Stimulated activated CD8-positive, alpha-beta memory T cell treated with anti-CD3 and anti-CD28 coated beads, Interleukin-2, amount 100 ng/mL, for 48 hours (primary cell): ENCODE measurements around the gene RGS13.

Experiments used
- DNase-seq, 2 donors: peaks; one replicate each; pipeline ENCODE4 v3.0.0-alpha.2; 2020; ENCODE audit warnings: low read depth in 2 of 2

RGS13 gene, protein sequence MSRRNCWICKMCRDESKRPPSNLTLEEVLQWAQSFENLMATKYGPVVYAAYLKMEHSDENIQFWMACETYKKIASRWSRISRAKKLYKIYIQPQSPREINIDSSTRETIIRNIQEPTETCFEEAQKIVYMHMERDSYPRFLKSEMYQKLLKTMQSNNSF

DNA sequence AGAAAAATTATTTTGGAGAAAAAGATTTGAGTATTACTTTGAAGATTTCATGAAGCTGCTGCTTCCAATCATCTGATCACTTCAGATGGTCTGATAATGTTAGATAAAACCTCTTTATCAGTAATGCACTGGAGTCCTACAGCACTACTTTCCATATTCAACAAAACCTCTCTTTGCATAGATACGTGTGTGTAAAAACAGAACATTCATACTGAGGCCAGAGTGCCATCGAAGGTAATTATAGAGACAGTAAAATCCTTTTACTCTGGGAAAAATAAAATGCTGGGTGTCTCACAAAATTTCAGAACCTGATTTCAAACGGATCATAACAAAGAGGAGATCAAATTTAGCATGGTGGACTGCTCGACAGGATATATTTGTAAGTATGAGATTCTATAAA, at the start of gene RGS13:
Gene RGS13 (plus strand): TSS at position 209 of the 400 bp plus-strand sequence. CDS start 8,188 bp downstream, outside the sequence.
- no peak for DNase-seq

DNA sequence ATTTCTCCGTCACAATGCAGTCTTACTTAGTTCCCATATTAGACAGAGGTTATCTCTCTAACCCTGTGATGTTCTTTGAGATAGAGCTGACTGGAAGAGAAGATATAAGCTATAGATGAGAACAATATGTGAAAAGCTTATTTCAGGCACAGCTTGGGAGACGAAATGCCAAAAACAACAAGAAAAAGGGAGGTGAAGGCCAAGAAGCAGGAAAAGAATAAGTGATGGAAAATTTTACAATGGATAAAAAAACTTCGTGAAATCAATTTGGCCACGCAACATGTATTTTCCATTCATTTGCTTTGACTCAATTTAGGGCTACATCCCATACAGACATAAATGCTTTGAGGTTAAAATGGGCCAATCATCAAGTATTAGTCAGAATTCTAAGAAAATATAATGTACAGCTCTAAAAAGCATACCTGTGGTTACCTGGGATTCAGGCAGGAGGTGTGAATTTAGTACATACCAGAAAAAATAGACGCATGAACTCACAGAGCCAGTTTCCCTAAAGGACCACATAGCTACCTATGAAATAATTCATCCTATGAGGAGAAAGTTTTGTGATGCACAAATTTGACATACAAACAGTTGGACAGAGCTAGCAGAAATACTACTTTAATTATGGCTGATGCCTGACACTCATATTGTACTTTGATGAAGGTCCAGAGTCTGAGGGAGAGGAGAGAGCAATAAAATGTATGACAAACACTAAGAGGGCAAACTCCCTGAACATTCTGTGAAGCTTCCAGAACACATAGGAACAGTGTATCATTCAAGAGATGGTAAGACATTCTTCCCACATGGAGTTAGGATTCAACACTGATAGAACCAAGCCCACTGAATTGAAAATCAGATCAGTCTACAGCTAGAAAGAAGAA, 48.3 kb upstream of the RGS13 start:
- no peak for DNase-seq

DNA sequence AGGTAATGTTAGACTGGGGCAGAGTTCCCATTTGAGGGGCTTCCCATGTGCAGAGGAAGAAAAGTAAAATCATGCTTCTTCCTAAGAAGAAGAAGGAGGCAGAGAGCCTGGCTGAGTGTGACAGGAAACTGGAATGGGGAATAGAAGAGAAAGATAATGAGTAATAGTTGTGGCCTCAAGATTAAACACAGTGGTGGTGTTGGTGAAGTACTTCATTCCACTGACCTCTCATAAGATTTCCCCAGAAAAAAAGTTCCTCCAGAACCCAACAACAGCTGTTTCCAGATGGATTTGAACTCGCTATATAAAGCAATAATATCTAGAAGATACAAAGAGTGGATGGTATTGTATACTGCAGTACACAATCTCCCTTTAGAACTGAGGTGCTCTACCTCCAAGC, 47.4 kb upstream of the RGS13 start:
- no peak for DNase-seq

DNA sequence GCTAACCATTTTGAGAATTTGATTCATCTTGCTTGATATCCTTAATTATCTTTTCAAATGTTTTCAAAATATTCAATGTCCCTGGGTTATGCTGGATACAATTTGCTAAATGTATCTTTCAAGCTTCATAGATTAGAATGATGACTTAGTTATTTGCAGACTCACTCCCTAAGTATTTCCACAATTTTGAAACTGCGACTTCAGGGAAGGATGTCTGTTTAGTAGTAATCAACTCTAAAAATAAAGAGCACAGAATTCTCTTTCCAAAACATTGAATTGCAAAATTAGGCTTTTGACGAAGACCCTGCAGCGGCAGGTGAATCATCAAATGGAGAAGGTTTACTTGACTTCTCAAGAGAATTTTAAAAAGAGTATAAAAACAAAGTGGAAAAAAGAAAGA, 46.1 kb upstream of the RGS13 start:
- DNase-seq = no peak

DNA sequence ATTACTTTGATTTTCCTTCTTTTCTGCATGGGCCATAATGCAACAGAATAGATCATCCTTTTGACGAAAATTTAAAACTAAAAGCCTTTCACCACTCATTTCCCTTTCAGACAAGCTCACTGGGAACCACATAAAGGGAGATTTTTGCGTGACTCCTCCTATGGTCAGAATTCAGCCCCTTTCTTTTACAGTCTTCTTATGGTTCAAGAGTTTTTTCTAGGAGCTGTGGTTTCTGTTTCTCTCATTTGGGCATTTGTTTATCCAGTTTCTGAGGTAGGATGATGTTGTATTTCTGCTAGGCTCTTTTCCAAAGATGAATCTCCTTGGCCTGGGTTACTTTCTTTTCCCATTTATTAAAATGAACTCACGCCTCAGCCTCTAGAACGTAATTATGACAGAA, 43.4 kb upstream of the RGS13 start:
- DNase-seq = no peak

DNA sequence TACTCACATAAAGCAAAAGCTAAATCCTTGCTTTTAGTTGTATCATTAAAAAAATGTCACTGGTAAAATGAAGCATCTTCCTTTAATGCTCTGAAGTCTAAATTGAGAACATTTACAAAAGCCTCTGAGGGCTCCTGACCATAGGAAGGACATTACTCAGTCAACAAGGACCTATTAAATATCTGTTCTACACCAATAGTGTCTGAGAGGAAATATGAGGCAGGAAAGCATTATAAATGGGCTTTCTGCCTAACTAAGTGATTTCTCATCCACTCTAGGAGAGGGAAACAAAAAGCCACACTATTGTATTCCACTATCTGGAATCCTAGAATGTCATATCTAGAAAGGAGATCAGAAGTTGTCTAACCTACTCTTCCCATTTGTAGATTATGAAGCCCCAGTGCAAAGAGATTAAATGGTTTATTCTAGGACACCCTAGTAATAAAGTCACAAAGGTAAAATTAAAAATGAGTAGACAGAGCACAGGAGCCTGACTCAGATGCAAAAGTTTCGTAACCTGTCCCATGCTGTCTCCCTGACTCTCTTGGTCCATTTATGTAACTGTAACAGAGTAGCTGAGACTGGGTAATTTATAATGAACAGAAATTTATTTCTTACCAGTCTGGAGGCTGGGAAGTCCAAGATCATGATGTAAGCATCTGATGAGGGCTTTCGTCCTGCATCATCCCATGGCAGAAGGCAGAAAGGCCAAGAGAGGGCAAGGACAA, 42.8 kb upstream of the RGS13 start:
- no peak for DNase-seq

DNA sequence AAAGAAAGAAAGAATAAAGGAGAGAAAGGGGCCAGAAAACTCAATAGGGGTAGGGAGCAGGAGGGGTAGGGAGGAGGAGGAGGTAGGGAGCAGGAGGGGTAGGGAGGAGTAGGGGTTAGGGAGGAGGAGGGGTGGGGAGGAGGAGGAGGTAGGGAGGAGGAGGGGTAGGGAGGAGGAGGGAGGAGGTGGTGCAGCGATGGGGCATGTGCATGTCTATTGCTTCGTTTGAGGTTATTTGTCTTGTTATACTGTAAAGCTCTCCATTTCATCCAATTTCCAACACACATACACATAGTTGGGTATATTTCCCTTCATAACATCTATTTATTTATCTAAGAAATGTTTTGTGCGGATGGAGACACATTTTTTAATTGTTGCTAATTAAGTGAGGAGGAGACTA, 40.6 kb upstream of the RGS13 start:
- DNase-seq = no peak

DNA sequence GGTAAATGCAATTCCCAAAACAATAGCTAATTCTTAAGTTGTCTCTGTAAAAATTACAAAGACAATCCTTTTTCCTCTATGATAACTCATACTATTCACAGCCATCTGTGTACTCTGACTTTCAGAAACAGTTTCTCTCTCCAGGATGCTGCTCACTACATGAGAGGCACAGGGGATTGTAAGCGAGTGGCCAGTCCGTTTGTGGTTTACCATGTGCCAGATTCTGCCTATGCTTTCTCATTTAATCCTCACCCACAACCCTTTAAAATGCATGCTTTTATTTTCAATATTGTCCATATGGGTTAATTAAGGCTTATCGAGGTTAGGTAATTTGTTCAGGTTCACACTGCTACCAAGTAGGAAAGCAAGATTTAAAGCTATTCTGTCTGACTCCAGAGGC, 37.4 kb upstream of the RGS13 start:
- DNase-seq = no peak

DNA sequence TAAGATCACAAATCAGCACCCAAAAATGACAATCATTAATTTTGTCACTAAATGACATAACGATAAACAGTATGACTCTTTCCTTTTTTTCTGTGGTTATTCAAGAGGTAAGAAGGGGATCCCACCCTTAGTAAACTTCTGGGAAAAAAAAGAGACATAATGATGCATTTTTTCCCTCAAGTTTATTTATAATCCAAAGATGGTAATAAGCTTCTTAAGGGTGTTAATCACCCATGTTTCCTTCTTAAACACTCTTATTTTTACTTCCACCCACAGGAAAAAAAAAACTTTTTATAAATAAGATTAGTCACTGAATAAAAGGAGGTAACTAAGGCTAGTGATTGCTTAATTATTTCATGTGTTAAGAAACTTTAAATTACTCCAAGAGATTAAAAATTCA, 35.7 kb upstream of the RGS13 start:
- DNase-seq = no peak

DNA sequence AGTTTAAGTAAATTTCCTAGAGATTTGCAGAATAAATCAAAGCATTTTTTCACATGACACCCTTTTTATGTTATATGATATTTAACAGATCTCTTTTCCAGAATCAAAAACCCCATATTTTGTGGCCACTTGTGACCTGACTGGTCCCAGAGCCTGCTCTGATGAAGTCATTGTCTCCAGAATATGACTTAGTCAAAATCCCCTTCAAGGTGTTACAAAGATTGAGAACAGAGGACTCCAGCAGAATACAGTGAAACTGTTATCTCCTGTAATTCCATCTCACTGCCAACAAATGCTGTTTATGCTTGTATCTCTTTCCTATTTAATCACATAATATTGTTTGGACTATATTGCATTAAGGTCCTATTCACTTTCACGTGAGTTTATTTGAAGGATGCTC, 34.8 kb upstream of the RGS13 start:
- no peak for DNase-seq

DNA sequence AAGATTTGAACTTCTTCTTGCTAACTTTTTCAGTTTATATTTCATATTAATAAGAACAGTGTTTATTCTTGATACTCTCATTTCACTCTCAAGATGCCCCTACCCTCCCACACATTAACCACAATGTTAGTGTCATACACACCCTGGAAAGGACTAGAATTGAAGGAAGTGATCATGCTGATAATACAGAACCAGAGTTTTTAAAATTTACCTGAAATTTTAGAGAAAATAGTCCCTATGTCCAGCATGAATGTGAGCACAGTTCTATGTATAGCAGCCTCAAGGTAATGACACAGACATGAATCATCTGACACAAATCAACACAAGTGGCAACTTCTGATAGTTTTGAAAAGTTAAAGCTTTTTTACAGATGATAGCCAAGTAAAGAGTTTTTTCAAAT, 34.4 kb upstream of the RGS13 start:
- no peak for DNase-seq

DNA sequence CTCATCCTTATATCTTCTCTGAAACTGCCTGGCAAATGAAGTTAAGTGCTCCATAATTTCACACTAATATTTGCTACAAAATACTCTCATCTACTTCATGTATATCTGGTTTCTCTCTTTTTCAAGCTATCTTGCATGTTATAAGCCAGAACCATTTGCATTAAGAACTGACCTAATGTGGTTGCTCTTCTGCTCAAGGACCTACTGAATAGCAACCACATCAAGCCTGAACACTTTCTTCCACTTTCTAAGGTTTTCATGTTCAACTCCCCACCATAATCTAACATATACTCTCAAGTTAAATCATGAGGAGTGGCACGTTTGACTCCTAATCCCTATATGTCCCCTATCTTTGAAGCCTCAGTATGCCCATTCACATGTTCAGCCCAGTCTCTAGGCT, 33.2 kb upstream of the RGS13 start:
- no peak for DNase-seq

DNA sequence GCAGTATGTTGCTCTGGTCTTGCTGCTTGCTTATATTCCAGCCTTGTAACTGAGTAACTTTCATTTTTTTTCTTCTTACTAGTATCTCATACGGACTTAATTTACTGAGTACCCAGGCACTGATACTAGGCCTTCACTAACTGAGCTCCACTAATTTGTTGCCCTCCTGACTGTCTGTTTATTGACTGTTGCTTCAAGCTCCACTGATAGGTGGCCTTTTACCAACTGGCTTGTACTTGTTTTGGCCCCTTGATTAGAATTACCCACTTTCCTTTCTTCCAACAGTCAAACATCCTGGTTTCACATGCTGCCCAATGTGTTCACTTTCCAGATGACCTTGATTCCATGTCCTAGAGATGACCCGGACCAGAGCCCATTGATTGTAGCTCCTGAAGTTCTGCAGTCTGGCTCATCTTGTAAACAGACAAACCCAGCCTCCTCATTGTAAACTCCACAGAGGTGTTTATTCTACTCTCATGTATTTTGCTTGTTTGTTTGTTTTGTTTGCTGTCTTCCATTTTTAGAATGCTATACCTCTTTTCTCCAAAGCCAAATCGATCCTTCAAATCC, 32.6 kb upstream of the RGS13 start:
- DNase-seq = no peak

DNA sequence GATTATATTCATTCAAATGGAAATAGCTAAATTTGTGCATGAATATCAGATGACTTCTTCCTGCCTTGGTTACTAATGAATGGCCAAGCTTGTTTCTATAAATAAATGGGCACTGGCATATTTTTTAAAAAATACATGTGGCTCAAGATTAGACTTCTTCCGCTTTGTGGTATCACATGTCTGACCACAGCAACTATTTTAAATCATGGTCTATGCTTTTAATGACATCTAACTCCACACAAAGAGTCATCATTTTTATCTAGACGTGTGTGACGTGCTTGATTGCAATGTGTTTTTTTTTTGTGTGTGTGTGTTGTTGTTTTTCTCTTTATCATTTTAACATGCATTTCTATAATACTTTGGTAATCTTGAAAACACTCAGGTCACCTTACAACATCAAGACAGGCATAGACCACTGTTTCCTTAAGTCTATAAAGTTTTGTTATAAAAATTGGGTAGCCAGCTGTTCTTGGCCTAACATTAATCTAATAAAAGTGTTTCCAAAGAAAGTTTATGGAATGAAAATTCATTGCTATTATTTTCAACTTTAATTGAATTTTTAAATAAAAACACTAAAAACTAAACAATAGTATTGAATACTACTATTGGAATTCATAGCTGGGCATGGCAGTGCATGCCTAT, 30.8 kb upstream of the RGS13 start:
- DNase-seq = no peak

DNA sequence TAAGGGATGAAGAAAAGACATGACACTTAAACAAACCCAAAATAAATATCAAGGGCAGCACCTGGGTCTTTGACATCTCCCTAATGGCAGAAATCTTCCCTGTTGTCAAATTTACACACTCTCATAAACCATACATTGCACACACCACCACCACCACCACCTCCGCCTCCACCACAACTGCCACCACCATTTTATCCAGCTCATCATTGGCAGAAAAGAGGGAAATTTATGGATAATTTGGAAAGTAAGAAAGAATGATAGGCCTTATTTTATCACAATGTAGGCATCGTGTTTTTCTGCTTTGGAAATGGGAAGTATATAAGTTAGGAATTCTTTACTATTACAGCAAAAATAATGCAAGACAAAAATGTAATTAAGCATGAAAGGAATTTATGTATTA, 27.3 kb upstream of the RGS13 start:
- no peak for DNase-seq

DNA sequence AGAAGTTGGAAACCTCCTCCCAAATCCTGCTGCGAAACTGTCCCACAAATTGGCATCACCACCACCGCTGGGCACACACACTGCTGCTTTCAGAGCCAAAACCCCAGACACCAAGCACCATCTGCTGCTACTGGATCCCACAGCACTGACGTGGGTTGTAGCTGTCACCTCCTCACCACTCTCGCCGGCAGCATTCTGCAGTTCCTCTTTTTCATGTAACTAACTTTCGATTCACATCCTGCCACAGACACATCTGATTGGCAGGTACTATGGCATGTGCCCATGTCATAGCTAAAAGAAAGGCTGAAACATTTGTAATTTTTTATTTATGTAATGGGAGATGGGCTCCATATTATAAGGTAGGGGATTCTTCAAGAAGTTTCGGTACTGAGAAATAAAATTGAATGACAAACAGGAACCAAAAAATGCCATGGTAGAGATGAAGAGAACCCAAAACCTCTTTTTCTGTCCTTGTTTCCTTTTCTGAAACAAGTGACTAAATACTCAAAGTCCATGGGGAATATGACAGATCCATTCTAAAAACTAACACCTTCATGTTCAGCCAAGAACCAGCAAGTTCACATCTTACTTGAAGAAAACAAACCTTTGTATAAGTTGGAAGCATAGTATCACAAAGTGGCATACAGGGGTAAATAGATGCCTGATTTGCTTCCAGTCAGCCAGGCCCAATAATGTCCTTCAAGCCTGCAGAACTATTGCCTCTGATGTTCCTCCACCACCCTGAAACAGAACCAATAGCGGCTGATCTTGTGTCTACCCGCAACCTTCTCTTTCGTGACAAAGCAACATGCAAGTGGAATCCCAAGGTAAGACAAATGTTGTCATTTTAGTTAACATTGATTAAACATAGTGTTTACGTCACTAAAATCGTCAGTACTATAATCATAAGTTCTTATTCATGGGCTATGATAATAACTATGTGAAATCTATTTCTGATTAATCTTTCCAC, 26.6 kb upstream of the RGS13 start:
- peak; percentile 13 to 14 for DNase-seq

DNA sequence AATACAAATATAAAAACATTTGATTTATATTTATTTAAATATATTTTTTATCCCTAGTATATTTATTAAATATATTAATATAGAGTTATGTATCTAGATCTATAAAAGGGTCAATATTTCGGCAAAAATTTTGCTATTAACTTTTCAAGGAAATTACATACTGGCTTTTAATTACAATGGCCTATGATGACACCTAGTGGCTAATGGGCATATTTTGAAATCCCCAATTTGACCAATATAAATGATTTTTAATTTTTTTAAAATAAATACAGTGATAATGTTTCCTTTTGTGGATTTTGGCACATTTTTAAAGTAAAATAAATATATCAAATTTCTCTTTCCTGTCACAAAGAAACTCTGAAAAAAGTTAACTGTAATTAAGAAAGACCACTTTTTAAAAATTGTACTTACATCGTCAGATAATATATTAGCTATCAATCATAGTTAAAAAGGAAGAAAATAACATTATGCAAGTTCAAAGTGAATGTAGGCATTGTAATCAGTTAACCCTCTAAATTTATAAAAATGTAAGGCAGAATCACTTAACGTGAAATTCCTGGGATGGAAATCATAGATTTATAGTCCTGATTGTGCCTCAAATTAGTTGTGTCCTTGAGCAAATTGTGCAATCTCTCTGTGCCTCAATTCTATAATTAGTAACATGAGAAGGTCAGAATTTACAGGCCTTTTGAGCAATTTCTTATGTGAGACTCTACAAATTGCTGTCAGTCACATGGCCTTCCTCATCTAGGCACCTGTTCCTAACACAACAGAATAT, 25.6 kb upstream of the RGS13 start:
- DNase-seq = no peak

DNA sequence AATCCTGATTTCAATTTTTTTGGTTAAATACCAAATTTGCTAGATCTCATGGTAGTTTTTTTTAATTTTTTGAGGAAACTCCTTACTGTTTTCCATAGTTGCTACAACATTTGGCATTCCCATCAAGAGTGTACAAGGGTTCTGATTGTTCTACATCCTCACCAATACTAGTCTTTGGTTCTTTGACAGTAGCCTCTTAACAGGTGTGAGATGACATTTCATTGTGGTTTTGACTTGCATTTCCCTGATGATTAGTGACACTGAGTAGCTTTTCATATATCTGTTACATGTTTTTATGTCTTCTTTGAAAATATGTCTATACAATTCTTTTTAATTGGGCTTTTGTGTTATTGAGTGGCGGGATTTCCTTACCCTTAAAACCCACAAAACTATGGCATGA, 20.9 kb upstream of the RGS13 start:
- no peak for DNase-seq

DNA sequence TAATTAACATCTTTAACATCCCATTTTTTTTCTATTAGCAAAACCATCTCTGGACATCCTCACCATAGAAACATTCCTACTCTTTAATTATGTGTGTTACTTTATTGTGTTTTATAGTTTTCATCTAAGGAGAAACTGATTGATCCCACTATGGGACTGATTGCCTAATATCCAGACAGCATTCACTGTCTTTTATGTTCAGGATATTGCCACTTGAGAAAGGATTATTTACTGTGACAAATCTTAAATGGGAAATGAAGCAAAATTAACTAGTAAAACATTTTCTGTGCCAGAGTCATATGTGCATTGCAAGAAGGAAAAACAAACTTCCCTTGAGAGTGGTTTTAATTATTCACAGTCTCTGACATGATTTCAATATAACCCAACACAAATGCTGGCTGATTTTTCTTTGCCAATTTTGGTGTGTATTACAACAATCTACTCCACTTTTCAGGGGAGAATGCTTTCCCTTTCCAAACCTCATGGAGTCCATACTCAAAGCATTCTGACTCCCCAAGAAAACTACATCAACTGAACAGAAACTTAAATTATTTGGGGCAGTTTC, 15.8 kb upstream of the RGS13 start:
- DNase-seq = no peak
